SH-SY5Y (cell line): Measurements from ENCODE around the gene TP63.

Experiments
- GATA2 ChIP-seq: IDR thresholded peaks from 2 replicates; pipeline ENCODE4 v1.6.1; 2011; ENCODE audit warnings: mild to moderate bottlenecking, low read depth, low read length
- GATA3 ChIP-seq: IDR thresholded peaks from 2 replicates; pipeline ENCODE4 v1.6.1; 2011; ENCODE audit warnings: low read depth, mild to moderate bottlenecking, low read length, moderate library complexity

DNA sequence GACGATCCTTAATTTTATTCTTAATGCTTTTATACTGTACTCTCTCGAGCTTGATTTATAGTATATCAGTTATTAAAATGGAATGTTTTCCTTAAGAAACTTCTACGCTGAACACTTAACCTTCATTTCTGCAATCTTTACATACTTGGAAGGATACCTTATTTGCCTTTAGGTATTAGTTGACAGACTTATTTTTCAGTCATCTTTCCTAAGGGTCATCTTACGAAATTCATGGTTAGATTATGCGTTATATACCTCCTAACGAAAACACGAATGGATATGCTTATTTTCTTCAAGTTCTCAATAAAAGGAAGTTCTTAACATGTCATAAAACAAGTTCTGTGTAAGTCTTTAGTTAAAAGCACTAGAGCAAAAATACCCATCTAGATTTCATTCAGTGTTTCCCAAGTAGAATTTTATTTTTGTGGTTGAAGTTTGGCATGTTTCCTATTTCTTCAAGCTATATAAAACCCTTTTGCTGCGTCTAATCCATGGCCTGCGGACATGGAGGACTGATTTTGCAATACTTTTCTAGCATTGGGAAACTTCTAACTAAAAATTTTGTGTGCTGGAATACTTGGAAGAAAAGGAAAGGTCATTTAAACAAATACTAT is 231.3 kb downstream of the TP63 start:
- TF ChIP-seq GATA2, result no peak
- TF ChIP-seq GATA3, result no peak
